Spleen (tissue), 7 donors: ENCODE data around the gene AKAP13.

Experiments used
- CTCF ChIP-seq, 11 experiments: fragments of 200-600 bp in 7 of 11; fragments of 450-650 bp in 4 of 11; sonication (generic) in 4 of 11; IDR thresholded peaks in 8 of 11; conservative IDR thresholded peaks in 3 of 11; 1 replicate in 7 of 11; 2 replicates in 4 of 11; pipeline versions ENCODE4 v1.4.0 to v1.8.0; 2016 to 2021; ENCODE audit warnings: antibody characterized with exemption in 11 of 11, inconsistent platforms in 4 of 11, mild to moderate bottlenecking in 1 of 11
- POLR2AphosphoS5 ChIP-seq, 3 donors: sonication (generic); formaldehyde crosslinking; IDR thresholded peaks; one replicate each; pipeline ENCODE4 v1.5.1; 2017; ENCODE audit warnings: antibody characterized with exemption in 3 of 3
- donor health status: DM: no; HTN: no; CAD: no; lungs with moderate emphysema.
- donor health status: DM: no; HTN: no; CAD: no.
- donor health status: DM: no; HTN: no; CAD: no.

- TF ChIP-seq CTCF (IDR thresholded peaks at IDR 0.05 in 8 of 11, conservative IDR thresholded peaks at IDR 0.05 in 3 of 11) = no peak
- peak in 1 of 3 donors; percentile 54 for TF ChIP-seq POLR2AphosphoS5 (IDR thresholded peaks at IDR 0.05)
Measured at GRCh38 chr15:85578941-85579701, 198.7 kb downstream of the AKAP13 start.
